NCI-H2029 (cell line): Measurements from ENCODE around the gene ARID1A.
"Not testable (repeated sequence)": the region's sequence is repeated elsewhere in the genome, so short reads cannot be mapped to it uniquely, and the experiment has no call there.

ENCODE experiments used
- DNase-seq: peaks from one replicate; lab custom pipeline; 2025; lab: John Stamatoyannopoulos, UW

The ARID1A gene

GRCh38 chr1:26787706-26788514 lies 92.1 kb downstream of the ARID1A start, which contains the start of gene PIGV:
Gene PIGV (plus strand): TSS chr1:26787950. CDS start chr1:26790816, 2,866 bp downstream.
- DNase-seq, result peak; percentile 73

- no peak for DNase-seq
Observed at GRCh38 chr1:26788515-26788785, 92.6 kb downstream of the ARID1A start.

- peak; percentile 67 for DNase-seq
Observed at GRCh38 chr1:26788836-26789611, 93.2 kb downstream of the ARID1A start.

GRCh38 chr1:26789612-26789865 lies 93.7 kb downstream of the ARID1A start:
- no peak for DNase-seq

- no peak for DNase-seq
Observed at GRCh38 chr1:26789931-26790330, 94.1 kb downstream of the ARID1A start.

- no peak for DNase-seq
Observed at GRCh38 chr1:26790551-26790953, 94.7 kb downstream of the ARID1A start.

GRCh38 chr1:26791148-26791547 lies 95.3 kb downstream of the ARID1A start:
- no peak for DNase-seq

GRCh38 chr1:26791626-26792025 lies 95.8 kb downstream of the ARID1A start:
- no peak for DNase-seq

GRCh38 chr1:26792924-26793323 lies 97.1 kb downstream of the ARID1A start:
- DNase-seq, result no peak

- no peak for DNase-seq
Observed at GRCh38 chr1:26794391-26794790, 98.6 kb downstream of the ARID1A start.

GRCh38 chr1:26797627-26798026 lies 101.8 kb downstream of the ARID1A start:
- no peak for DNase-seq

- peak; percentile 76 for DNase-seq
Observed at GRCh38 chr1:26799479-26800142, 103.8 kb downstream of the ARID1A start.

GRCh38 chr1:26803932-26804331 lies 108.1 kb downstream of the ARID1A start:
- not testable (repeated sequence) for DNase-seq

GRCh38 chr1:26810105-26810504 lies 114.3 kb downstream of the ARID1A start:
- DNase-seq, result peak; percentile 15

- no peak for DNase-seq
Observed at GRCh38 chr1:26811057-26811456, 115.2 kb downstream of the ARID1A start.

GRCh38 chr1:26811708-26812107 lies 115.9 kb downstream of the ARID1A start:
- DNase-seq, result no peak

GRCh38 chr1:26814377-26814776 lies 118.6 kb downstream of the ARID1A start:
- no peak for DNase-seq

GRCh38 chr1:26814893-26815292 lies 119.1 kb downstream of the ARID1A start:
- no peak for DNase-seq

- no peak for DNase-seq
Observed at GRCh38 chr1:26820784-26821269, 125.0 kb downstream of the ARID1A start.

- DNase-seq, result no peak
Observed at GRCh38 chr1:26822737-26823395, 127.1 kb downstream of the ARID1A start.

GRCh38 chr1:26824731-26825130 lies 128.9 kb downstream of the ARID1A start:
- DNase-seq, result no peak
